Mesothelial cell of epicardium (in vitro differentiated cells): Measurements from ENCODE around the gene BACH1. TPM values are rescaled to one million over a fixed set of nuclear protein-coding genes. Genes with fewer than 3 reads are reported as not detected.

Experiments used
- DNase-seq, 2 experiments: peaks; one replicate each; pipeline ENCODE4 v3.0.0; 2021; ENCODE audit warnings: low spot score in 2 of 2; ENCODE audit not compliant: unreplicated experiment in 2 of 2
- H3K27ac Mint-ChIP-seq: 2 replicates; pipeline ENCODE4 v1.8.0; 2021; ENCODE audit warnings: mixed read lengths
- H3K27me3 Mint-ChIP-seq: 2 replicates; pipeline ENCODE4 v1.8.0; 2021; ENCODE audit warnings: low read depth, mixed read lengths
- H3K36me3 Mint-ChIP-seq: 2 replicates; pipeline ENCODE4 v1.8.0; 2021; ENCODE audit warnings: mixed read lengths
- H3K4me1 Mint-ChIP-seq: 2 replicates; pipeline ENCODE4 v1.8.0; 2021; ENCODE audit warnings: mixed read lengths
- H3K4me3 Mint-ChIP-seq: 2 replicates; pipeline ENCODE4 v1.8.0; 2021; ENCODE audit warnings: mild to moderate bottlenecking, moderate library complexity, mixed read lengths
- H3K9me3 Mint-ChIP-seq: 2 replicates; pipeline ENCODE4 v1.8.0; 2021; ENCODE audit warnings: mixed read lengths
- CTCF ChIP-seq: fragments of 200-600 bp; sonication (generic); IDR thresholded peaks from one replicate; pipeline ENCODE4 v1.5.0; 2021; ENCODE audit warnings: antibody characterized with exemption; ENCODE audit not compliant: unreplicated experiment
- total RNA-seq: library from RNA; stranded (reverse); gene quantifications from 3 replicates; pipeline ENCODE4 v1.2.1, GENCODE V29; 2021

Gene BACH1
- total RNA-seq, 1 donor from 2014 or later: 100 TPM

DNA sequence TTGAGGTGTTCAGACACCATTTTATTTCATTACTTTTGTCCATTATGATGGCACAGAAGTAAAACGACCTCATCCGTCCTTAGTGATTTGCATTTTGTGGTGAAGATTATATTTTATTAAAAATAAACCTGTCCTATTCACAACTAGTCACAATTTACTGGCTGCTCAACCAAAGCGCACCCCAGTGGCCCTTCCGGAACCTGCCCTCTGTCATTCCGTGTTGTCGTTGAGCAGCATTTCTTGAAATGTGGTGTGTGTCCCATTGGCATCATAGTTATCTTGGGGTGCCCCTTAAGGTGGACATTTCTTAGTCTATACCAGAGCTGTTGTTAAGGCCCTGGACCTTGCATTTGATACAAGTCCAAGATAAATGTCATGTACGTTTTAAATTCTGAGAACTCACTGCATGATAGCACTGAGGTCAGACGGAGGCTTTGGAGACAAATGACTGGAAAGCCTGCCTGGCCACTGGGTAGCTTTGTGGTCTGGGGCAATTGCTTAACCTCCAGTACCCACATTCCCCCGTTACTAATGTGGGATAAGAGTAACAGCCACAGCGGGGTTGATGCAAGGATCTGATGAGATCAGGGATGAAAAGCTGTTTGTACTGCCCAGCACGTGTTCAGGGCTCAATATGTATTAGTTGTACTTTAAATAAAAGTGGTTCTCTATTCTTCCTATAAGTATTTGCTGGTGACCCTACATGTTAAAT, 36.2 kb downstream of the BACH1 start:
- TF ChIP-seq CTCF: no peak
- no peaks in the 10 kb centered on the region for H3K27me3 Mint-ChIP-seq
- peaks cover 13% of the 10 kb centered on the region for H3K36me3 Mint-ChIP-seq
- no peak overlapping the region for H3K27ac Mint-ChIP-seq
- H3K4me1 Mint-ChIP-seq: peaks cover 4% of the 10 kb centered on the region
- H3K9me3 Mint-ChIP-seq: no peaks in the 10 kb centered on the region
- H3K4me3 Mint-ChIP-seq: no peak overlapping the region
- no peak for DNase-seq

- Mint-ChIP-seq H3K27ac (no peak overlapping the region), H3K4me1 (peaks cover 9% of the 10 kb centered on the region), H3K27me3 (no peaks in the 10 kb centered on the region), H3K9me3 (no peaks in the 10 kb centered on the region), H3K4me3 (no peak overlapping the region), H3K36me3 (peaks cover 13% of the 10 kb centered on the region)
- DNase-seq: no peak
- no peak for TF ChIP-seq CTCF
Observed at GRCh38 chr21:29335720-29336119, 37.0 kb downstream of the BACH1 start.

- H3K27me3 Mint-ChIP-seq: no peaks in the 10 kb centered on the region
- no peak for TF ChIP-seq CTCF
- H3K9me3 Mint-ChIP-seq: no peaks in the 10 kb centered on the region
- H3K36me3 Mint-ChIP-seq: peaks cover 21% of the 10 kb centered on the region
- peaks cover 15% of the 10 kb centered on the region for H3K4me1 Mint-ChIP-seq
- H3K4me3 Mint-ChIP-seq: no peak overlapping the region
- DNase-seq: no peak
- no peak overlapping the region for H3K27ac Mint-ChIP-seq
Observed at GRCh38 chr21:29338256-29338655, 39.5 kb downstream of the BACH1 start.

- H3K27me3 Mint-ChIP-seq: no peaks in the 10 kb centered on the region
- peaks cover 20% of the 10 kb centered on the region for H3K36me3 Mint-ChIP-seq
- H3K27ac Mint-ChIP-seq: peak overlapping the region; percentile 52
Observed at GRCh38 chr21:29340228-29340627, 41.5 kb downstream of the BACH1 start.

DNA sequence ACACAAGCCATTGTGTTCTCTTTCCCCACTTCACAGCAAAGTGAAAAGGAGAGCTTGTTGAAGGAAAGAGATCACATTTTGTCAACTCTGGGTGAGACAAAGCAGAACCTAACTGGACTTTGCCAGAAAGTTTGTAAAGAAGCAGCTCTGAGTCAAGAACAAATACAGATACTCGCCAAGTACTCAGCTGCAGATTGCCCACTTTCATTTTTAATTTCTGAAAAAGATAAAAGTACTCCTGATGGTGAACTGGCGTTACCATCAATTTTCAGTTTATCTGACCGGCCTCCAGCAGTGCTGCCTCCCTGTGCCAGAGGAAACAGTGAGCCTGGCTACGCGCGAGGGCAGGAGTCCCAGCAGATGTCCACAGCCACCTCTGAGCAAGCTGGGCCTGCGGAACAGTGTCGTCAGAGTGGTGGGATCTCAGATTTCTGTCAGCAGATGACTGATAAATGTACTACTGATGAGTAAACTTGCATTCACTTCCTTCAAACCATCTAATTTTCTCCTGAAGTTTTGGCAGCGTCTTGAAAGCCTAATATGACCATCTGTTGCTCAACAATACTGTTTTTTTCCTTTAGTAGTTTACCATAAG, 43.7 kb downstream of the BACH1 start:
- H3K36me3 Mint-ChIP-seq: peaks cover 17% of the 10 kb centered on the region
- peak overlapping the region; percentile 13 for H3K27ac Mint-ChIP-seq
- H3K27me3 Mint-ChIP-seq: no peaks in the 10 kb centered on the region
- TF ChIP-seq CTCF: no peak
- DNase-seq: no peak
- H3K9me3 Mint-ChIP-seq: no peaks in the 10 kb centered on the region
- peaks cover 21% of the 10 kb centered on the region for H3K4me1 Mint-ChIP-seq
- H3K4me3 Mint-ChIP-seq: no peak overlapping the region

More at GRCh38 chr21:29340228-29340627, 41.5 kb downstream of the BACH1 start:
- H3K4me1 Mint-ChIP-seq: peaks cover 21% of the 10 kb centered on the region
- no peaks in the 10 kb centered on the region for H3K9me3 Mint-ChIP-seq
- no peak overlapping the region for H3K4me3 Mint-ChIP-seq
- no peak for DNase-seq
- no peak for TF ChIP-seq CTCF
